HT-29 (cell line): Measurements from ENCODE around the gene ZNF678. TPM values are rescaled to one million over a fixed set of nuclear protein-coding genes. Genes with fewer than 3 reads are reported as not detected.
"Not testable (repeated sequence)": the region's sequence is repeated elsewhere in the genome, so short reads cannot be mapped to it uniquely, and the experiment has no call there.

Experiments used
- DNase-seq: peaks from one replicate; pipeline ENCODE4 v3.0.0-alpha.2; 2015; ENCODE audit warnings: low spot score
- total RNA-seq: library from RNA; depleted of rRNA; stranded (reverse); fragments of >200 nt; shearing (Covaris generic); gene quantifications from 2 replicates; pipeline ENCODE4 v1.2.3, GENCODE V29; 2014

Gene ZNF678
- total RNA-seq, 1 experiment from 2014 or later = 9.3 TPM

- not testable (repeated sequence) for DNase-seq
These were observed 32.9 kb downstream of the ZNF678 start for GRCh38 chr1:227596222-227596621.

- no peak for DNase-seq
These were observed 40.0 kb downstream of the ZNF678 start for GRCh38 chr1:227603327-227603726.

GRCh38 chr1:227604446-227604845 lies 41.1 kb downstream of the ZNF678 start:
- DNase-seq = no peak

- DNase-seq = not testable (repeated sequence)
These were observed 42.9 kb downstream of the ZNF678 start for GRCh38 chr1:227606271-227606670.

GRCh38 chr1:227607336-227607898 lies 44.1 kb downstream of the ZNF678 start:
- no peak for DNase-seq

- no peak for DNase-seq
These were observed 49.3 kb downstream of the ZNF678 start for GRCh38 chr1:227612658-227613057.

GRCh38 chr1:227613526-227613925 lies 50.2 kb downstream of the ZNF678 start:
- no peak for DNase-seq

GRCh38 chr1:227621211-227621610 lies 57.9 kb downstream of the ZNF678 start:
- no peak for DNase-seq

- no peak for DNase-seq
These were observed 59.6 kb downstream of the ZNF678 start for GRCh38 chr1:227622739-227623475.

GRCh38 chr1:227632325-227632724 lies 69.0 kb downstream of the ZNF678 start:
- no peak for DNase-seq

GRCh38 chr1:227635596-227635995 lies 72.2 kb downstream of the ZNF678 start:
- DNase-seq = no peak

GRCh38 chr1:227654431-227654830 lies 91.1 kb downstream of the ZNF678 start:
- peak; percentile 16 for DNase-seq

GRCh38 chr1:227654858-227655752 lies 91.7 kb downstream of the ZNF678 start:
- peak; percentile 22 for DNase-seq

- no peak for DNase-seq
These were observed 98.1 kb downstream of the ZNF678 start for GRCh38 chr1:227661495-227661894.

- no peak for DNase-seq
These were observed 99.6 kb downstream of the ZNF678 start for GRCh38 chr1:227662933-227663332.

GRCh38 chr1:227666286-227666685 lies 102.9 kb downstream of the ZNF678 start:
- no peak for DNase-seq

- no peak for DNase-seq
These were observed 110.1 kb downstream of the ZNF678 start for GRCh38 chr1:227673441-227673840.

GRCh38 chr1:227685807-227686206 lies 122.5 kb downstream of the ZNF678 start:
- DNase-seq = no peak

- DNase-seq = no peak
These were observed 134.0 kb downstream of the ZNF678 start for GRCh38 chr1:227697321-227697864.

- DNase-seq = not testable (repeated sequence)
These were observed 138.3 kb downstream of the ZNF678 start for GRCh38 chr1:227701631-227702030.

- no peak for DNase-seq
These were observed 144.5 kb downstream of the ZNF678 start for GRCh38 chr1:227707846-227708245.

GRCh38 chr1:227709451-227709850 lies 146.1 kb downstream of the ZNF678 start:
- DNase-seq = no peak
